ENCODE measurements around the gene UFD1.

DNA sequence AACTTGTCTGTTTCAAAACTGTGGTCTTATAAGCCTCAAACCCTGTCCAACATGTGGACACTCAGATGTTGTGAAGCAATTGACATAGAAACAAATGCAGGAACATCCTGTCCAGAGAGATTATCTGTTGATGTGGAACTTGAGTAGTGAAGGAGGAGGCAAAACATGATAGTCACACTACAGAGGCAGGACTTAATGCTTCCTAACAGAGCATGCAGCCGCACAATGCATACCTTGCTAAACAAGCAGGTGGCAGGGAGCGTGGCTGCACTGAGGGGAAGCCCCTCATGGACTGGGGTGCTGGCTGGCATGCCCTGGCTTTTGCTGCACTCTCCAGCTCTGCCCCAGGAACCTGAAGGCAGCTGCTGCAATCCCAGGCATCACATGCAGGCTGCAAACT is 36.8 kb downstream of the UFD1 start:
- TF ChIP-seq ZNF83 (CRISPR knock-in tag; IDR thresholded peaks at IDR 0.05; ENCODE audit: borderline replicate concordance) (no peak), RBAK (CRISPR knock-in tag; IDR thresholded peaks at IDR 0.05) (no peak), TCF7 (IDR thresholded peaks at IDR 0.05; ENCODE audit: low read depth) (no peak), EZH2 (conservative IDR thresholded peaks at IDR 0.05; ENCODE audit: low read depth, low read length) (no peak), KLF13 (CRISPR knock-in tag; IDR thresholded peaks at IDR 0.05) (no peak), ZNF143 (CRISPR knock-in tag; IDR thresholded peaks at IDR 0.05) (no peak), ELF4 (CRISPR knock-in tag; IDR thresholded peaks at IDR 0.05; ENCODE audit: borderline replicate concordance) (no peak), CENPX (CRISPR knock-in tag; IDR thresholded peaks at IDR 0.05) (no peak), EP300 (IDR thresholded peaks at IDR 0.05; ENCODE audit: low read depth in 2 of 2, low read length in 2 of 2) (no peak), EP300 (CRISPR knock-in tag; IDR thresholded peaks at IDR 0.05; ENCODE audit: borderline replicate concordance) (no peak)
- TF ChIP-seq, protein P1, sequence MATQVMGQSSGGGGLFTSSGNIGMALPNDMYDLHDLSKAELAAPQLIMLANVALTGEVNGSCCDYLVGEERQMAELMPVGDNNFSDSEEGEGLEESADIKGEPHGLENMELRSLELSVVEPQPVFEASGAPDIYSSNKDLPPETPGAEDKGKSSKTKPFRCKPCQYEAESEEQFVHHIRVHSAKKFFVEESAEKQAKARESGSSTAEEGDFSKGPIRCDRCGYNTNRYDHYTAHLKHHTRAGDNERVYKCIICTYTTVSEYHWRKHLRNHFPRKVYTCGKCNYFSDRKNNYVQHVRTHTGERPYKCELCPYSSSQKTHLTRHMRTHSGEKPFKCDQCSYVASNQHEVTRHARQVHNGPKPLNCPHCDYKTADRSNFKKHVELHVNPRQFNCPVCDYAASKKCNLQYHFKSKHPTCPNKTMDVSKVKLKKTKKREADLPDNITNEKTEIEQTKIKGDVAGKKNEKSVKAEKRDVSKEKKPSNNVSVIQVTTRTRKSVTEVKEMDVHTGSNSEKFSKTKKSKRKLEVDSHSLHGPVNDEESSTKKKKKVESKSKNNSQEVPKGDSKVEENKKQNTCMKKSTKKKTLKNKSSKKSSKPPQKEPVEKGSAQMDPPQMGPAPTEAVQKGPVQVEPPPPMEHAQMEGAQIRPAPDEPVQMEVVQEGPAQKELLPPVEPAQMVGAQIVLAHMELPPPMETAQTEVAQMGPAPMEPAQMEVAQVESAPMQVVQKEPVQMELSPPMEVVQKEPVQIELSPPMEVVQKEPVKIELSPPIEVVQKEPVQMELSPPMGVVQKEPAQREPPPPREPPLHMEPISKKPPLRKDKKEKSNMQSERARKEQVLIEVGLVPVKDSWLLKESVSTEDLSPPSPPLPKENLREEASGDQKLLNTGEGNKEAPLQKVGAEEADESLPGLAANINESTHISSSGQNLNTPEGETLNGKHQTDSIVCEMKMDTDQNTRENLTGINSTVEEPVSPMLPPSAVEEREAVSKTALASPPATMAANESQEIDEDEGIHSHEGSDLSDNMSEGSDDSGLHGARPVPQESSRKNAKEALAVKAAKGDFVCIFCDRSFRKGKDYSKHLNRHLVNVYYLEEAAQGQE (IDR thresholded peaks at IDR 0.05; ENCODE audit: borderline replicate concordance in 1 of 2, low read depth in 1 of 2, low read length in 2 of 2) = no peak
- TF ChIP-seq, protein P2, sequence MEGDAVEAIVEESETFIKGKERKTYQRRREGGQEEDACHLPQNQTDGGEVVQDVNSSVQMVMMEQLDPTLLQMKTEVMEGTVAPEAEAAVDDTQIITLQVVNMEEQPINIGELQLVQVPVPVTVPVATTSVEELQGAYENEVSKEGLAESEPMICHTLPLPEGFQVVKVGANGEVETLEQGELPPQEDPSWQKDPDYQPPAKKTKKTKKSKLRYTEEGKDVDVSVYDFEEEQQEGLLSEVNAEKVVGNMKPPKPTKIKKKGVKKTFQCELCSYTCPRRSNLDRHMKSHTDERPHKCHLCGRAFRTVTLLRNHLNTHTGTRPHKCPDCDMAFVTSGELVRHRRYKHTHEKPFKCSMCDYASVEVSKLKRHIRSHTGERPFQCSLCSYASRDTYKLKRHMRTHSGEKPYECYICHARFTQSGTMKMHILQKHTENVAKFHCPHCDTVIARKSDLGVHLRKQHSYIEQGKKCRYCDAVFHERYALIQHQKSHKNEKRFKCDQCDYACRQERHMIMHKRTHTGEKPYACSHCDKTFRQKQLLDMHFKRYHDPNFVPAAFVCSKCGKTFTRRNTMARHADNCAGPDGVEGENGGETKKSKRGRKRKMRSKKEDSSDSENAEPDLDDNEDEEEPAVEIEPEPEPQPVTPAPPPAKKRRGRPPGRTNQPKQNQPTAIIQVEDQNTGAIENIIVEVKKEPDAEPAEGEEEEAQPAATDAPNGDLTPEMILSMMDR (CRISPR knock-in tag; IDR thresholded peaks at IDR 0.05) = no peak
- TF ChIP-seq, protein P3, sequence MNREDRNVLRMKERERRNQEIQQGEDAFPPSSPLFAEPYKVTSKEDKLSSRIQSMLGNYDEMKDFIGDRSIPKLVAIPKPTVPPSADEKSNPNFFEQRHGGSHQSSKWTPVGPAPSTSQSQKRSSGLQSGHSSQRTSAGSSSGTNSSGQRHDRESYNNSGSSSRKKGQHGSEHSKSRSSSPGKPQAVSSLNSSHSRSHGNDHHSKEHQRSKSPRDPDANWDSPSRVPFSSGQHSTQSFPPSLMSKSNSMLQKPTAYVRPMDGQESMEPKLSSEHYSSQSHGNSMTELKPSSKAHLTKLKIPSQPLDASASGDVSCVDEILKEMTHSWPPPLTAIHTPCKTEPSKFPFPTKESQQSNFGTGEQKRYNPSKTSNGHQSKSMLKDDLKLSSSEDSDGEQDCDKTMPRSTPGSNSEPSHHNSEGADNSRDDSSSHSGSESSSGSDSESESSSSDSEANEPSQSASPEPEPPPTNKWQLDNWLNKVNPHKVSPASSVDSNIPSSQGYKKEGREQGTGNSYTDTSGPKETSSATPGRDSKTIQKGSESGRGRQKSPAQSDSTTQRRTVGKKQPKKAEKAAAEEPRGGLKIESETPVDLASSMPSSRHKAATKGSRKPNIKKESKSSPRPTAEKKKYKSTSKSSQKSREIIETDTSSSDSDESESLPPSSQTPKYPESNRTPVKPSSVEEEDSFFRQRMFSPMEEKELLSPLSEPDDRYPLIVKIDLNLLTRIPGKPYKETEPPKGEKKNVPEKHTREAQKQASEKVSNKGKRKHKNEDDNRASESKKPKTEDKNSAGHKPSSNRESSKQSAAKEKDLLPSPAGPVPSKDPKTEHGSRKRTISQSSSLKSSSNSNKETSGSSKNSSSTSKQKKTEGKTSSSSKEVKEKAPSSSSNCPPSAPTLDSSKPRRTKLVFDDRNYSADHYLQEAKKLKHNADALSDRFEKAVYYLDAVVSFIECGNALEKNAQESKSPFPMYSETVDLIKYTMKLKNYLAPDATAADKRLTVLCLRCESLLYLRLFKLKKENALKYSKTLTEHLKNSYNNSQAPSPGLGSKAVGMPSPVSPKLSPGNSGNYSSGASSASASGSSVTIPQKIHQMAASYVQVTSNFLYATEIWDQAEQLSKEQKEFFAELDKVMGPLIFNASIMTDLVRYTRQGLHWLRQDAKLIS (CRISPR knock-in tag; IDR thresholded peaks at IDR 0.05) = no peak
- TF ChIP-seq, protein P4, sequence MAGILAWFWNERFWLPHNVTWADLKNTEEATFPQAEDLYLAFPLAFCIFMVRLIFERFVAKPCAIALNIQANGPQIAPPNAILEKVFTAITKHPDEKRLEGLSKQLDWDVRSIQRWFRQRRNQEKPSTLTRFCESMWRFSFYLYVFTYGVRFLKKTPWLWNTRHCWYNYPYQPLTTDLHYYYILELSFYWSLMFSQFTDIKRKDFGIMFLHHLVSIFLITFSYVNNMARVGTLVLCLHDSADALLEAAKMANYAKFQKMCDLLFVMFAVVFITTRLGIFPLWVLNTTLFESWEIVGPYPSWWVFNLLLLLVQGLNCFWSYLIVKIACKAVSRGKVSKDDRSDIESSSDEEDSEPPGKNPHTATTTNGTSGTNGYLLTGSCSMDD (CRISPR knock-in tag; IDR thresholded peaks at IDR 0.05) = no peak
- TF ChIP-seq, protein P5, sequence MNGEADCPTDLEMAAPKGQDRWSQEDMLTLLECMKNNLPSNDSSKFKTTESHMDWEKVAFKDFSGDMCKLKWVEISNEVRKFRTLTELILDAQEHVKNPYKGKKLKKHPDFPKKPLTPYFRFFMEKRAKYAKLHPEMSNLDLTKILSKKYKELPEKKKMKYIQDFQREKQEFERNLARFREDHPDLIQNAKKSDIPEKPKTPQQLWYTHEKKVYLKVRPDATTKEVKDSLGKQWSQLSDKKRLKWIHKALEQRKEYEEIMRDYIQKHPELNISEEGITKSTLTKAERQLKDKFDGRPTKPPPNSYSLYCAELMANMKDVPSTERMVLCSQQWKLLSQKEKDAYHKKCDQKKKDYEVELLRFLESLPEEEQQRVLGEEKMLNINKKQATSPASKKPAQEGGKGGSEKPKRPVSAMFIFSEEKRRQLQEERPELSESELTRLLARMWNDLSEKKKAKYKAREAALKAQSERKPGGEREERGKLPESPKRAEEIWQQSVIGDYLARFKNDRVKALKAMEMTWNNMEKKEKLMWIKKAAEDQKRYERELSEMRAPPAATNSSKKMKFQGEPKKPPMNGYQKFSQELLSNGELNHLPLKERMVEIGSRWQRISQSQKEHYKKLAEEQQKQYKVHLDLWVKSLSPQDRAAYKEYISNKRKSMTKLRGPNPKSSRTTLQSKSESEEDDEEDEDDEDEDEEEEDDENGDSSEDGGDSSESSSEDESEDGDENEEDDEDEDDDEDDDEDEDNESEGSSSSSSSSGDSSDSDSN (CRISPR knock-in tag; IDR thresholded peaks at IDR 0.05) = no peak

Data from HepG2 (cell line).